Germinal center (tissue), 1 donor: ENCODE data around the gene MOCS2.
"Not testable (repeated sequence)": the region's sequence is repeated elsewhere in the genome, so short reads cannot be mapped to it uniquely, and the experiment has no call there.

Experiments
- DNase-seq: peaks from one replicate; pipeline ENCODE4 v3.0.0; 2012; ENCODE audit warnings: mixed read lengths, low spot score

Gene MOCS2, protein sequence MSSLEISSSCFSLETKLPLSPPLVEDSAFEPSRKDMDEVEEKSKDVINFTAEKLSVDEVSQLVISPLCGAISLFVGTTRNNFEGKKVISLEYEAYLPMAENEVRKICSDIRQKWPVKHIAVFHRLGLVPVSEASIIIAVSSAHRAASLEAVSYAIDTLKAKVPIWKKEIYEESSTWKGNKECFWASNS

DNA sequence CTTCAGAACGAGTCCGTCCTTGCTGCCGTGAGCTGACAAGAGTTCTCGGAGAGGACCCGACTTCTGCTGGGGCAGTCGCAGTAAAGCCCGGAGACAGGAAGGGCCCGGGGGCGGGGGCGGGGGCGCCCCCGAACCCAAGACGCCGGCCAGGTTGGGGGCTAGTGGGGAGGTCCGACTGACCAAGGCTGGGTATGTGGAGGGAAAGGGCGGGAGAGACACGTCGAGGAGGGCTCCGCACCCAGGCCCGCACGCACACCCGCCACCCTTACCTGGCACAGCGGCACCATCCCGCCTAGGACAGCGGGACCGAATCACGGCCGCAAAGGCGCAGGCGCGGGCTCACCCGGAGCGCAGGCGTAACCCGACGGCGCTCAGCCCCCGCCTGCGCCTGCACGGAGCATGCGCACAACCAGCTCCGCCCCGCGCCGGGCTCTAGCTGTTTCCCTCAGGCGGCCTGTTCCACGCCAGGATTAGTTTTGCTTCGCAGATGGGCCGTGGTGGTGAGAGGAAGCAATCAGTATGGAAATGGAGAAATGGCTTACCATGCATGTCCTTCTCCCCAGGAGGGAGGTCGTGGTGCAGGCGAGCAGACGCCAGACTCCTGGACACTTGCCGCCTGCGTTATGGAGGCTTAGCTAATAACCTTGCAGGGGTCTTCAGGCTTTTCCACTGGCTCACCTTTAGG lies at the start of gene MOCS2:
MOCS2 (minus strand) TSS at position 315 of the 685 bp plus-strand sequence. CDS start 2,583 bp downstream, outside the sequence.
- peak; percentile 98 for DNase-seq

DNA sequence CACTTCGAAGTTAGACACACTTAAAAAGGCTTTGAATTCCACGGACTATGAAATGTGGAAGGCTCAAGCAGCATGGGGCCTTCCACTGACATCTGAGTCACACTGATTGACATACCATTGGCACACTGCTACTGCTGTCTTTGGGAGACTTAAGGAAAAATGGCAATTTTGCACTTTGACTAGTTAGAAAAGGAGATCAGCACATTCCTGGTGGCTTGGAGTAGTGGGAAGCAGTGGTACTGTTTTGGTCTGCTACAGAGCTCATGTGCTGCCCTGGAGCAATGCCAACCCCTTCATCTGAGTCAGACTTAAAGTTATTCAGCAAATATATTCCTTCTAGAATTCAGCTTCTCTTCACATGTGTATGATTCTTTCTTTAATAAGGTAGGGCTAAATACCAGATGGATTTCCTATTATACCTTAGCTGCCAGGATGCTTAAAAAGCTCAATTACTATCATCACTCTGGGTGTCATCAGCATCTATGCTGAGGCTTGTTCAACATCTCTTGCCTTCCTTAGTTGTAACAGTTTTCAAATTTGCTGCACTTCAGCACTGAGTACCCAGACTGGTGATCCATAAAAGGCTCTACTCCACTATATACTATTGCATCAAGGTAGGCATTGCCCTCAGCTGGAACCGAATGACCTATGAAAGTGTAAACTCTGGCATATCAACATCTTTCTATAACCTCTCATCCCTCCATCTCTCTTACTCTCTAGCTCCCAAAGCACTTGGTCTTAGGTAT lies 42.3 kb upstream of the MOCS2 start:
- DNase-seq: no peak

DNA sequence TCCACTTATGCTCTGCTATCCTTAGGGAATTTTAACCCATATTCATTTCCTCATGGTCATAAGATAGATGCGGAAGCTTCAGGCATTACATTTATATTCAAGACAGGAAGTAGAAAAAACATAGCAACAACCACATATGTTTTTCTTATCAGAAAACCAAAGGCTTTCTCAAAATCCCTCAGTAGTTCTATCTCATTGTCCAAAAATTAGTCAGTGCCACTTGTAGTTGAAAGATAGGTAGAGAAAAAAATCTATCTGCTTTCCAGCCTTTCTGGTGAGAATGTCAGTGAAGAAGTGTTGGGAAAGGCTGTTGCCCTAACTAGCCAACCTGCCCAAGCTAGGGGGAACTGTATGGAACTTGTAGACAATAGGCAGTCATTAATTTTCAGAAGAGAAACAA lies 23.5 kb upstream of the MOCS2 start:
- no peak for DNase-seq

DNA sequence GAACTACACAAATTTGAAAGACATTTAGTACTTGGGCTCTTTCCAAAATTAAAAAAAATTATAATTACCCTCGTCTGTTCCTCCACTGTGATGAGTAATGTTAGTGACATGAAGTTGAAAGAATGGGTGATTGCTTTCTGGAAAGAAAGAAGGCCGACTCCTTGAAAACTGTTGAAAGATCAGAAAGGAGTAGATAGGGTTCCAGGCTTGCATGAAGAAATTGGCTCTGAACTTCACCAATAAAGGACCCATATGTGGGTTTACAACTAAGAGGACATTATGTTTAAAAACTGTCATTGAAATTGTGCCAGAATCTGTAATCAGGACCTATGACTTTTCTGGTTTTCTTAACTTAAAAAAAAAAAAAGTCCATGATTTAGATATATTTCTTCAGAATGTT lies 20.7 kb upstream of the MOCS2 start:
- no peak for DNase-seq

DNA sequence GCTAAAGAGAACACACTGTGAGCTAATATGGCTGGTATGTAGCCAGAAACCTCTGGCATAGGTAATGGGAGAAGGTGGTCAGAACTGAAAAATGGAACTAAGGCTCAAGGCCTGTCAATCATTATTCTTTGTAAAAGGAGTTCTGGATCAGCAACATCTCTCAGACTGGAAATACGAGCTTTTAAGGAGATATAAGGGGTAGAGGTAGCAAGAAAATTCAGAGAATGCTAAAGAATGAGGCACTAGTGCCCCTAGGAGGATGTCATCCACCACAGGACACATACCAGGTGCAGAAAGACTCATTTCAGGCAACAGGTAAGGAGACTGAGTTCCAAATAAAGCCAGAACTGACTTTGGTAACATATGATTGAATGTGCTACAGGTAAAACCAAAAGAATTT lies 18.9 kb upstream of the MOCS2 start:
- no peak for DNase-seq

DNA sequence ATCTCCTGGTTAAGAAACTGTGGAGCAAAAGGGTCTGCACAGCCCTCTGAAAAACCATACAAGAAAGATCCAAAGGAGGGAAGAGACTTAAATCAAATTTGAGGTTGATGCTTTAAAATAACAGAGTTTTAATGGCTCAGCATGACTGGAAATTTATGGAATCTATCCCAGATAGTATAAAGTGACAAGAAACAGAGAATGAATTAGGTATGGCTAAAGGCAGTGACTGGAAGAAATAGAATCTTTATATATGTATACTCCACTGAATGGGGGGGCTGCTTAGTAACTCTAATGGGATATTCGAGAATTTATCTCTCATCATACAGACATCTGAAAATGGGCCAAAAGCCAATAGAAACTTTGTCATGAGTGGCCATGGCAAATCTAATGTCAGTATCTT lies 17.6 kb upstream of the MOCS2 start:
- DNase-seq: no peak

DNA sequence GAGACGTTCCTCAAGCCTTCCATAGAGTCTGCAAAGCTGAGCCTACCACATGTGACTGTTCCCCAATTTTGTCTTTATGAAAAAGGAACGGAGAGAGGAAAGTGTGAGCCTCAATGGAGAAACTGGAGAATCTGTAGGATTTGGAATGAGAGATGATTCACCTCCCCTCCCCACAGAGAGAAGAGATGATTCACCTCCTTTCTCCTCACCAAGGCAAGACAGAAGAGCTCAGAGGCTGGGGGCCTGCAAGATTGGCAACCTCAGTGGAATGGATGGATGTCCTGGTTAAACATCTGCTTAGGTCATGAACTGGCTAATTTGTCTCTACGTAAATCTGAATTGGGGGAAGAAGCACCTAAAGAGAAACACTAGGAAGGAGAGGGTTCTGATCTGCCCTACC lies 17.0 kb upstream of the MOCS2 start:
- no peak for DNase-seq

DNA sequence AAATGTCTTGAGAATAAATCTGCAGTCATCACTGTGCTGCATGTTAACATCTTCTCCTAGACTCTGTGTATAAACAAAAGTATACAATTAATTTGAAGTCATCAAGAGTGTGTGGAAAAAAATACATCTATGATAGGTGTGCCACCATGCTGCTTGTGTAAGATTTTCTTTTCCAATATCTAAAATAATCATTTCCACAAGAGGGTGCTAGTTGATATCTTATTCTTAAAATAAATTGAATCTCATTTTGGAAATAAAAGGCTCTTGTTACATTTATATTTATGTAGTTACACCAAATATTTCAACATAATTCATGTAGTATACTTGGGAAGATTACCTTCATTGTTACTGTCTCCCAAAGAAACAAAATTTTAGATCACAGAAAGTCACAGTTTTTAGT lies 14.1 kb upstream of the MOCS2 start:
- DNase-seq: no peak

DNA sequence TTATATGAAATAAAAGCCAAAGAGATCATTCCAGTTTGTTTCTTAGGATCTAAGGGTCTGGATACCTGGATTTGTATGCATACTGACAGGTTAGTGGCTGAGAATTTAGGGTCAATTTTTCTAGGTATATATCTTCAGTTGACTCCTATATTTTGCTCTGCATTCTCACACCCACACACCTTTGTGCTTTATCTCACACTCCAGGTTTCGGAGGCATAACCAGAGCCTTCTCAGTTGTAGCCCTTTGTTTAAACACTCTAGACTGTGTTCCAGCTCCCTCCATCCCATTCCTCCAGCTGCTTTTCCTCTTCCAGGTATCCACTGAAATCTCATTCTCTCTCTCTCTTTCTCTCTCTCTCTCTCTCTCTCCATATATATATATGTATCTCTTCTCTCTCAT lies 10.6 kb upstream of the MOCS2 start:
- no peak for DNase-seq

DNA sequence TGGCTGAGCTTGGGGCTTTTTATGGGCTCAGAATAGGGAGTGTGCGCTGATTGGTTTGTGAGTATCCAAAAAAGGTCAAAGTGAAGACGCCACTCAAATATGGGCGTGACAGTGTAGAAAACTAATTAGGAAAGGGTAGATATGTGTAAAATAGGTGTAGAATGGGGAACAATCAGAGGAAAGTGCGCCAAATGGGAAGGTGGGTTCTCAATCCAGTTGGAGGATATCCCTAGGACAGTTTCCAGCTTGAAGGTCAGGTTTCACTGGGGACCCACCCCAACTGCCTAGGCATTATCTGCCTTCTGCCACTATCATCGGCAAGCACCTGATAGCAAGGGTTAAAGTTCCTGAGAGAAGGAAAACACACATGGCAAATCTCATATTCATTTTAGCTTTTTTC lies 9.3 kb upstream of the MOCS2 start:
- no peak for DNase-seq

DNA sequence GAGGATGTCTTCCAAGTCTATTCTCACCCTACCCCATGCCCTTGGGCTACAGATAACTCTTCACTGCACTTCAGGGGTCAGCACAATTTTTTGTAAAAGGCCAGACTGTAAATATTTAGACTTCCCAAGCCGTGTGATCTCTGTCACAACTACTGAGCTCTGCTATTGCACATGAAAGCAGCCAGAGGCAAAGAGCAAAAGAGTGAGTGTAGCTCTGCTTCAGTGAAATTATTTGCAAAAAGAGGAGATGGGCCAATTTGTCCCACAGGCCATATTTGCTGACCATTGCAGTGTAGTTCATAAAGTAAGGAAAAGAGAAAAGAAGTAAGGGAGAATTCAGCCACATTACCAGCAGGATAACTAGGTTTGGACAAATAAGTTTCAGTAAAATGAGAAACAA lies 7.0 kb upstream of the MOCS2 start:
- DNase-seq: no peak

DNA sequence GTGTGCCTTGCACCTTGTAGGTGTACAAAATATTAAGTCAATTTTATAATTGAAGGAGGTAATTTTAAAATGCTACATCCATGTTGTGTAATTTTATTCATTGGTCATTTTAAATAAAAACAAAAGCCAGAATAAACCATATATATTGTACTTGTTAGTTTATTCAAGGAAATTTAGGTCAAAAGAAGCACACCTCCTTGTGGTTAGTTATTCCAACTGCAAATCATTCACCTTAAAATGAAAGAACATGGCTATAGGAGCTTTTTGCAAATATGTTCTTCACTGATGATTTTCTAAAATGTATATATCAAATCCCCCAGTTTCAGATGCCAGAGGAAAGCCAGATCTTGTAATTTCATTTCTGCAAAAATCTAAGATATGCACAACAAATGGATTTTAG lies 5.4 kb upstream of the MOCS2 start:
- DNase-seq: no peak

DNA sequence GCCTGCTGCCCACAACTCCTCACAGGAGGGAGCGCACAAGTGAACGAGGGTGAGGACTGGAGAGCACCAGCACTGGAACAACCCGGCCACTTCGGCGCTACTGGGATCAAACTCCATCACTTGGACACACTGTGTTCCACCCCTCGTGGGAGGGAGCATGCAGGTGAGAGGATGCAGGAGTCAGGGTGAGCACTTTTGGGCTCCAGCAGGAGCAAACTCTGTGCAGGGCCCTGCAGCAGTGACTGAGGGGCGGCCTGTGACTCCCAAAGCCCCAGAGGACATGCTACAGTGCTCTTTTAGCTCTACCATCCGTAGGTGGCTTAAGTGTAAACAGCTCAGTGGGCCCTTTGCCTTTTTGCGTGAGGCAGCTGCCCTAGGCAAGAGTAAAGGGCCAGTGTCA lies 4.4 kb upstream of the MOCS2 start:
- no peak for DNase-seq

DNA sequence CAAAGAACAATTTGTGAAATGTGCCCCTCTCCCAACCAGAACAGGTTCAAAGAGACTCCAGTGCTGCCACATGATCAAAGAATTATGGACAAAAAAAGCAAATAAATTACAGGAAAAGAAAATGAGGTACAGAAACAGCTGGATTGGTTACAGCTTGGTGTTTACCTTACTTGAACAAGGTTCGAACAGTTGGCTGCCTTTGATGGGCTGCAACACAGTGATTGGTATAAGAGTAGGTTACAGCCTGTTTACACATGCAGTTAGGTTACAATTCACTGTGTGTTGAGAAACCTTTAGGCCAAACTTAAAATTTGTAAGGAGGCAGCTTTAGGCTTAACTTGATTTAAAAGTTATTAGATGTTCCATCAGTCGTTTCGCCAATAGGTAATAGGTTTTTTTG lies 3.4 kb upstream of the MOCS2 start:
- no peak for DNase-seq

DNA sequence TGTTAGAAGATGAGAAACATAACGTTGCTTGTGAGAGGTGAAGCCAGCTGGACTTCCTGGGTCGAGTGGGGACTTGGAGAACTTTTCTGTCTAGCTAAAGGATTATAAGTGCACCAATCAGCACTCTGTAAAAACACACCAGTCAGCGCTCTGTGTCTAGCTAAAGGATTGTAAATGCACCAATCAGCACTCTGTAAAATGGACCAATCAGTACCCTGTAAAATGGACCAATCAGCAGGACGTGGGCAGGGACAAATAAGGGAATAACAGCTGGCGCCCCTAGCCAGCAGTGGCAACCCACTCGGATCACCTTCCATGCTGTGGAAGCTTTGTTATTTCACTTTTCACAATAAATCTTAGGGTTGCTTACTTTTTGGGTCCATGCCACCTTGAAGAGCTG lies 2.8 kb upstream of the MOCS2 start:
- DNase-seq: not testable (repeated sequence)

DNA sequence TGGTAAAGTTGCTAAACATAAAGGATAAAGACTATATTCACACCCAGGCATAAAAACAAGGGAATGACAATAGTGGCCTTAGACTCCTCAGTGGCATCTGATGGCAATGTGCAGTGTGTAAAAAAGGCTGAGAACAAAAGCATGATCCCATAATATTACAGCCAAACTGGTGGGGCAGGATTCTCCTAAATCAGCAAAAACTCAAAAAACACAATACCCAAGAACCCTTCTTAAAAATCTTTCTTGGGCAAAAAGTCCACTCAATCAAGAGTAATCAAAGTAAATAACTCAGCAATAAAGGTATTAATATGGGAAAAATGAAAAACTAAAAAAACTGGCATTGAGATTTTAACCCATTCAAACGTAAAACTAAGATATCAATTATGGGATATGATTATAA lies 1.6 kb upstream of the MOCS2 start:
- no peak for DNase-seq

DNA sequence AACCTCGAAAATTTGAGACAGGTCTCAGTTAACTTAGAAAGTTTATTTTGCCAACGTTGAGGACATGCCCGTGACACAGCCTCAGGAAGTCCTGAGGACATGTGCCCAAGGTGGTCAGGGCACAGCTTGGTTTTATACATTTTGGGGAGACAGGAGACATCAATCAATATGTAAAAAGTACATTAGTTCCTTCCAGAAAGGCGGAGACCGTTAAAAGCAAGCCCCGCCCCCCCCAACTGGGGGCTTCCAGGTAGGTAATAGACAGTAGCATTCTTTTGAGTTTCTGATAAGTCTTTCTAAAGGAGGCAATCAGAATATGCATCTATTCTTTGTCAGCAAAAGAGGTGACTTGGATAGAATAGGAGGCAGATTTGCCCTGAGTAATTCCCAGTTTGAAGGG lies 599 bp upstream of the MOCS2 start:
- DNase-seq: no peak

DNA sequence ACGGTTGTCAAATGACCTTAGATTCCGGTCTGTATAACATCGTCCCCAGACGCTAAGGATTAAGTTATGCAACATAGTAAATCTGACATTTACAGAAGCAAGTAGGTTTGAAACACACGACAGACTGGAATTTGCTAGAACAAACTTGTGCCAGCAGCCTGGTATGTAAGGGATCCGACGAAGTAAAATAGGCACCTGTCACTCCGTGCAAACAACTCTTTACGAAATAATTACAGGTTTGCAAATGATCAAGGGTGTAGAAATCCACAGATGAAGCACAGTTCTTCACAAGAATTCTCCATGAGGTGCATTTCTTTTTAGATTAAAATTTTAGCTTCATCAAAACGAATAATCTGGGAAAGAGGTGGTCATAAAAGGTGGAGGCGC lies 508 bp downstream of the MOCS2 start:
- no peak for DNase-seq

DNA sequence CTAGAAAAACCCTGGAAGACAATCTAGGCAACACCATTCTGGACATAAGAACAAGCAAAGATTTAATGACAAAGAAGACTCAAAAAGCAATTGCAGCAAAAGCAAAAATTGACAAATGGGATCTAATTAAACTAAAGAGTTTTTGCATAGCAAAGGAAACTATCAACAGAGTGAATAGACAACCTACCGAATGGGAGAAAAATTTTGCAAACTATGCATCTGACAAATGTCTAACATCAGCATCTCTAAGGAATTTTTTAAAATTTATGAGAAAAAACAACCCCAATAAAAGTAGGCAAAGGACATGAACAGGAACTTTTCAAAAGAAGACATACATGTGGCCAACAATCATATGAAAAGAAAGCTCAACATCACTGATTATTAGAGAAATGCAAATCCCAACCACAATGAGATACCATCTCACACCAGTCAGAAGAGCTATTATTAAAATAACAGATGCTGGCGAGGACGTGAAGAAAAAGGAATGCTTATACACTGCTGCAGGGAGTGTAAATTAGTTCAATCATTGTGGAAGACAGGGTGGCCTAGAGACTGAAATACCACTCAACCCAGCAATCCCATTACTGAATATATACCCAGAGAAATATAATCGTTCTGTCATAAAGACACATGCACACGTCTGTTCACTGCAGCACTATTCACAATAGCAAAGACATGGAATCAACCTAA lies 3.8 kb downstream of the MOCS2 start:
- no peak for DNase-seq

DNA sequence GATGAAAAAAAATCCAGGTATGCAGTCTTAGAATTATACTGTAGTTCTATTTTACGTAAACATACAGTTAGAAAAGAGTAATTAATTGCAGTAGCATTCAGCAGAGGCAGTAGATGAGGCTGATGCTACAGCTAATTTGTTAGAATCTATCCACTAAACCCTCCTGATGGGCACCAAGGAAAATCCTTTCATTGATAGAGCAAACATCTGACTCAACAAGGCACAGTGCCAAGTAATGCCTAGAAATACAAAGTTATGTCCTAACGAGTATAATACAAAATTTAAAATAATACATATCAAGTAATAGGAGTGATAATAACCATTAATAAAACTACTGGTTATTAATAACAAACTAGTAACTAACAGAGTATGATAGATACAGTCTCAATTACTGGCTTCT lies 9.0 kb downstream of the MOCS2 start:
- no peak for DNase-seq

DNA sequence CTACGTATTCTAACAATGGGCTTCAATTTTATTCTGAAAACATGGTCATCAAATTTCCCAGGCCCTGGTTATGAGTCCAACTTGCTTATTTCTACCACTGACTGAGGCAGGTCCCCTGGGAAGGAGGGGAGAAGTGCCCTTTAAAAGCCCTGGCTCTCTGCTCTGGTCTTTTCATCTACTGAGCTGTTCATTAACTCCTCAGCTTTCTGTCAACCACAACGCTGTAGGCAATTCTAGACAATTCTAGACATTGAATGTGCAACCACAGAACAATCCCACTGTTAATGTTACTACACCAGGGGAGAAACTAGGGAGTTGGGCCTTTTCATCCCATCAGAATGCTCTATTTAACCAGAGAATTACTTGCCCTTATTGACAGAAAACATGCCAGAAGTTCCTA lies 10.0 kb downstream of the MOCS2 start:
- no peak for DNase-seq

DNA sequence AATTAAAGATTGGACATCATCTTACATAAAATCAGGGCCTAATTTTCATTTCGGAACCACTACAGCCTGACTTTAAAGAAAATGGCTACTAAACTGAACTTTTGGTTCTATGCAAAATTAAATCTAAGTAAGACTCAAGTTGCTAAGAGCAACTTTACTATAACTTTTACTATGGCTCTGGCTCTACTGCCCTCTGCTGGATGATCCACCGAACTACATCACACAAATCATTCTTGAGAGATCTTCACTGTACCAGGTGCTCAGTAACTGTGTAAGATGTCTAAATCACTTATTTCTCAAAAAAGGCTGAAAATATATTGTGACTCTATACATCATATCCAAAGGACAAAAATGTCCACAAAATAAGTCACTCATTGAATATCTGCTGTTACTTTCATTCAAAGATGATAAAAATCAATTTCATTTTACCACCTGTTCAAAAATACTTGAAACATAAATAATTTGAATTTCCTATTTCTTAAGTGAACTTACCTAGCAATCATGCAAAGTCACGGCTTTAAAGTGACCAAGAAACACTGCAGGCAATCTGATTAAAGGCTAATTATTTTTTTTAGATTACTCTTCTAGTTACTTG lies 13.5 kb downstream of the MOCS2 start:
- DNase-seq: peak; percentile 43

DNA sequence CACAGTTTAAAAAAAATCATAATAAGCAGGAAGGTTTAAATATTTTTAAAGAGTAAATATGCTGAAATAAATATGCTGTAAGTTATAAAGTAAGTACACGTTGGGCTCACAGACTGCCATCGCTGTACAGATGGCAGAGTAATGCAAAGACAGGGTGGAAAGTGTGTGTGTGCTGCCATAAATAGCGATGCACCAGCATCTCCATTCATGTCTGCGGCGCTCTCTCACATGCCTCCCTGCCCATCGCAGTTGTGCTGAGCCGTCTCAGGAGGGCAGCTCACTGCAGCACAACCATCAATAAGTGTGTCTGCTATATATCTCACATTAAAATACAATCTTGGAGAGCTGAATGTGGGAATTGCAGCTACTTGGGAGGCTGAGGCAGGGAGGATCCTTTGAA lies 14.3 kb downstream of the MOCS2 start:
- no peak for DNase-seq
